Smooth muscle cell (in vitro differentiated cells): ENCODE data around the gene NR6A1. TPM values are rescaled to one million over a fixed set of nuclear protein-coding genes. Genes with fewer than 3 reads are reported as not detected.

Experiments used
- DNase-seq: peaks from one replicate; lab custom pipeline; 2025; ENCODE audit not compliant: unreplicated experiment; lab: John Stamatoyannopoulos, UW
- H2AFZ ChIP-seq: fragments of 200-600 bp; sonication (generic); 2 replicates; pipeline ENCODE4 v1.6.0; 2016; ENCODE audit warnings: antibody characterized with exemption, low read depth, mild to moderate bottlenecking
- H3F3A ChIP-seq: fragments of 200-600 bp; sonication (generic); 2 replicates; pipeline ENCODE4 v1.6.0; 2017; ENCODE audit warnings: antibody characterized with exemption, low read depth
- H3K27ac ChIP-seq: fragments of 200-600 bp; sonication (generic); 2 replicates; pipeline ENCODE4 v1.5.1; 2016; ENCODE audit warnings: low read depth, mild to moderate bottlenecking
- H3K27me3 ChIP-seq: fragments of 200-600 bp; sonication (generic); 2 replicates; pipeline ENCODE4 v1.6.1; 2016; ENCODE audit warnings: low read depth, mild to moderate bottlenecking
- H3K36me3 ChIP-seq: fragments of 200-600 bp; sonication (generic); 2 replicates; pipeline ENCODE4 v1.5.1; 2016; ENCODE audit warnings: low read depth
- H3K4me1 ChIP-seq: fragments of 200-600 bp; sonication (generic); 2 replicates; pipeline ENCODE4 v1.5.1; 2016; ENCODE audit warnings: low read depth
- H3K4me2 ChIP-seq: fragments of 200-600 bp; sonication (generic); 2 replicates; pipeline ENCODE4 v1.6.0; 2016; ENCODE audit warnings: mild to moderate bottlenecking
- H3K4me3 ChIP-seq: fragments of 200-600 bp; sonication (generic); 2 replicates; pipeline ENCODE4 v1.5.1; 2016; ENCODE audit warnings: mild to moderate bottlenecking
- H3K79me2 ChIP-seq: fragments of 200-600 bp; sonication (generic); 2 replicates; pipeline ENCODE4 v1.6.0; 2016; ENCODE audit warnings: low read depth, mild to moderate bottlenecking
- H3K9ac ChIP-seq: fragments of 200-600 bp; sonication (generic); 2 replicates; pipeline ENCODE4 v1.6.0; 2016; ENCODE audit warnings: low read depth
- H3K9me3 ChIP-seq: fragments of 200-600 bp; sonication (generic); replicated peaks from 2 replicates; pipeline ENCODE4 v1.5.1; 2016; ENCODE audit warnings: low read depth
- H4K20me1 ChIP-seq: fragments of 200-600 bp; sonication (generic); 2 replicates; pipeline ENCODE4 v1.6.0; 2016; ENCODE audit warnings: low read depth
- CTCF ChIP-seq: fragments of 200-600 bp; sonication (generic); IDR thresholded peaks from 2 replicates; pipeline ENCODE4 v1.5.1; 2017; ENCODE audit warnings: borderline replicate concordance, mild to moderate bottlenecking, antibody characterized with exemption; ENCODE audit not compliant: insufficient read depth, poor library complexity, severe bottlenecking
- WGBS: methylation state at CpG from one replicate; pipeline ENCODE4 v1.1.7; 2016; ENCODE audit warnings: low lambda C conversion rate; 5-methylcytosine and 5-hydroxymethylcytosine counted together
- polyA plus RNA-seq: library from polyadenylated mRNA; unstranded; fragments of >200 nt; fragmentation: Nextera tagmentation; extraction: Ambion mirVana; gene quantifications from 2 replicates; pipeline ENCODE4 v1.2.1, GENCODE V29; 2016
- total RNA-seq: library from RNA; depleted of rRNA; stranded (reverse); fragments of >200 nt; gene quantifications from 2 replicates; pipeline ENCODE4 v1.2.3, GENCODE V29; 2014

Gene NR6A1
- total and polyA plus RNA-seq, 2 experiments from 2014 or later = 0.17 to 0.31 TPM

- Histone ChIP-seq H3K79me2 (no peaks in the 10 kb centered on the region), H3K4me3 (no peak overlapping the region), H3K4me1 (no peaks in the 10 kb centered on the region), H3K9me3 (no peaks in the 10 kb centered on the region), H3K4me2 (no peak overlapping the region), H3K36me3 (no peaks in the 10 kb centered on the region), H3K27ac (no peak overlapping the region), H3K27me3 (no peaks in the 10 kb centered on the region), H3F3A (no peaks in the 10 kb centered on the region), H4K20me1 (no peaks in the 10 kb centered on the region), H2AFZ (no peak overlapping the region), H3K9ac (no peak overlapping the region)
- WGBS = 91% methylated on average over 13 of the region's 13 CpGs
- TF ChIP-seq CTCF = no peak
- no peak for DNase-seq
Observed at GRCh38 chr9:124470306-124470705, 300.8 kb downstream of the NR6A1 start.

DNA sequence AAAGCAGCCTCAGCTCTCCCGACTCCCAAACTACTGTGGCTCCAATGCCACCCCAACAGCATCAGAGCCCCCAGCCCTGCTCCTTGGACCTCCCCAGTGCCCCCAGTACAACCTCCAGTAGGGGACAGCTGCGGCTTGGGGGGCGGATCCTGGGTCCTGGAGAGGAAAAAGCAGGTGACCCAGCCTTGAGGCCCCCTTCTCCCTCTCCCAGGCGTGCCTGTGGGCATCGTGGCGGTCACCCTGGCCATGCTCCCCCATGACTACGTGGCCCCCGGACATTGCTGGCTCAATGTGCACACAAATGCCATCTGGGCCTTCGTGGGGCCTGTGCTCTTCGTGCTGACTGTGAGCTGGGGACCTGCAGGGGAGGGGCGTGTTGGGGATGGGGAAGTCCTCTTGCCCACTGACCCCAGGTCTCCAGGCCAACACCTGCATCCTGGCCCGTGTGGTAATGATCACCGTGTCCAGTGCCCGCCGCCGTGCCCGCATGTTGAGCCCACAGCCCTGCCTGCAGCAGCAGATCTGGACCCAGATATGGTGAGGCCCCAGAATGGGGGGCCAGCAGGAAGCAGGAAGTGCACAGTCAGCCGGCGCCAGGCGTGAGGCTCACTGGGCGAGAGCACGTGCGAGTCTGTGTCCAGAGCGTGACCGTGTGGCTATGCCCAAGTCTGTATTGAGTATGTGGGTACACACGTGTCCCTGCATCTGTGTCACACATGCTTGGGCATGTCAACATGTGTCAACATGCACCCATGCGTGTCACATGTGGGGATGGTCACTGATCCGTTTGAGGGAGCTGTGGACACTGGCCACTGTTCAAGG is 301.9 kb downstream of the NR6A1 start:
- H3K9ac ChIP-seq = no peak overlapping the region
- no peak overlapping the region for H3K4me2 ChIP-seq
- no peaks in the 10 kb centered on the region for H3K79me2 ChIP-seq
- H3K4me1 ChIP-seq = no peaks in the 10 kb centered on the region
- H3K27ac ChIP-seq = no peak overlapping the region
- H3K36me3 ChIP-seq = no peaks in the 10 kb centered on the region
- no peaks in the 10 kb centered on the region for H3K9me3 ChIP-seq
- no peaks in the 10 kb centered on the region for H4K20me1 ChIP-seq
- H3K27me3 ChIP-seq = no peaks in the 10 kb centered on the region
- H3K4me3 ChIP-seq = no peak overlapping the region
- no peak overlapping the region for H2AFZ ChIP-seq
- 92% methylated on average over 28 of the region's 28 CpGs for WGBS
- no peak for TF ChIP-seq CTCF
- DNase-seq = no peak
- no peaks in the 10 kb centered on the region for H3F3A ChIP-seq

GRCh38 chr9:124468061-124468740 is 302.9 kb downstream of the NR6A1 start:
- no peak for DNase-seq
- H3K9me3 ChIP-seq = no peaks in the 10 kb centered on the region

More at GRCh38 chr9:124468061-124468740, 302.9 kb downstream of the NR6A1 start:
- Histone ChIP-seq H3K4me1 (no peaks in the 10 kb centered on the region), H3F3A (no peaks in the 10 kb centered on the region), H4K20me1 (no peaks in the 10 kb centered on the region), H3K27me3 (no peaks in the 10 kb centered on the region), H3K79me2 (no peaks in the 10 kb centered on the region), H3K4me2 (no peak overlapping the region), H3K27ac (no peak overlapping the region), H3K9ac (no peak overlapping the region), H3K4me3 (no peak overlapping the region), H3K36me3 (no peaks in the 10 kb centered on the region), H2AFZ (no peak overlapping the region)
- WGBS = 94% methylated on average over 18 of the region's 19 CpGs
- TF ChIP-seq CTCF = no peak
